WI38 (cell line): Measurements from ENCODE around the gene STK39.

Experiments
- H3K4me3 ChIP-seq: 2 replicates; pipeline ENCODE4 v1.5.1; 2011; ENCODE audit warnings: low read depth, mild to moderate bottlenecking, control low read depth, low read length
- TF ChIP-seq, protein P1 (sequence below): IDR thresholded peaks from 2 replicates; pipeline ENCODE4 v1.5.1; 2012; ENCODE audit warnings: low read depth, mild to moderate bottlenecking, control low read depth, low read length

The STK39 gene

DNA sequence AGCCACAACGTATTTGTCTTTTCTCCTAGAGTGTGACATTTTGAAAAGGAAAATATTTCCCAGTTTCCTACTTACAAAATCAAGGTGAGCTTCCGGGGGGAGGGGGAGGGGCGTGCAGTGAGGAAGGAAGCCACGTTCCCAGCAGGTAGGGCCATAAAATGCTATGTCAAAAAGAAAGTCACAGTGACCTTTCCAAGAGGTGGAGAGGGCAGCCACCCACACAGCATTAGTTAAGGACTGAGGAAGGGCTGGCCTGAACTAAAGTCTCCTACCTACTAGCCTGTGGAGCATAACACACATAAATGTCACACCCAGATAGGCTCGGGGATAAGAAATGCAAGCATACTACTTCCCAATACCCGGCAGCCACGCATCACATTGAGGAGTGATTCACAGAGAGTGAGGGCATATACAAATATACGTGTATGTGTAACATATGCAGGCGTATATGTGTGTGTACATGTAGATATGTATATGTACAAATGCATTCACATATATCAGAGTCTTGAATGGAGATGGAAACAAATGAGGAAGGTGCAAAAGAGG is 191.1 kb downstream of the STK39 start:
- TF ChIP-seq, protein P1, sequence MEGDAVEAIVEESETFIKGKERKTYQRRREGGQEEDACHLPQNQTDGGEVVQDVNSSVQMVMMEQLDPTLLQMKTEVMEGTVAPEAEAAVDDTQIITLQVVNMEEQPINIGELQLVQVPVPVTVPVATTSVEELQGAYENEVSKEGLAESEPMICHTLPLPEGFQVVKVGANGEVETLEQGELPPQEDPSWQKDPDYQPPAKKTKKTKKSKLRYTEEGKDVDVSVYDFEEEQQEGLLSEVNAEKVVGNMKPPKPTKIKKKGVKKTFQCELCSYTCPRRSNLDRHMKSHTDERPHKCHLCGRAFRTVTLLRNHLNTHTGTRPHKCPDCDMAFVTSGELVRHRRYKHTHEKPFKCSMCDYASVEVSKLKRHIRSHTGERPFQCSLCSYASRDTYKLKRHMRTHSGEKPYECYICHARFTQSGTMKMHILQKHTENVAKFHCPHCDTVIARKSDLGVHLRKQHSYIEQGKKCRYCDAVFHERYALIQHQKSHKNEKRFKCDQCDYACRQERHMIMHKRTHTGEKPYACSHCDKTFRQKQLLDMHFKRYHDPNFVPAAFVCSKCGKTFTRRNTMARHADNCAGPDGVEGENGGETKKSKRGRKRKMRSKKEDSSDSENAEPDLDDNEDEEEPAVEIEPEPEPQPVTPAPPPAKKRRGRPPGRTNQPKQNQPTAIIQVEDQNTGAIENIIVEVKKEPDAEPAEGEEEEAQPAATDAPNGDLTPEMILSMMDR = no peak
- H3K4me3 ChIP-seq = no peak overlapping the region

DNA sequence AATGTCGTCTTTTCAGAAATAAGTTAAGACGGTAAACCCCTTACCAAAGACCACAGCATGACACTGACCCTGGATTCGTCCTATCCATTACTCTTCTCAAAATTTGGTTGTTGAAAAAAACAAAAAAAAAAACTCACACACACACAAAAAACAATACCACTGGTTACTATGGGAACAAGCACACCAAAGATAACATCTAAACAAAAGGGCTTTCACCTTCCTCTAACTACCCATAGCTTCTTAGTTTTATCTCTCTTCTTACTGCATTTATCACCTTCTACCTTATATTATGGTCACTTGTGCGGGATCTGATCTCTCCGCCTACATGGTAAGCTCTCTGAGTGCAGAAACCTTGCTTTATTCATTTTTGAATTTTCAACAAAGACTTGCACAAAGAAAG is 192.7 kb downstream of the STK39 start:
- TF ChIP-seq, protein P1 = no peak
- no peak overlapping the region for H3K4me3 ChIP-seq

DNA sequence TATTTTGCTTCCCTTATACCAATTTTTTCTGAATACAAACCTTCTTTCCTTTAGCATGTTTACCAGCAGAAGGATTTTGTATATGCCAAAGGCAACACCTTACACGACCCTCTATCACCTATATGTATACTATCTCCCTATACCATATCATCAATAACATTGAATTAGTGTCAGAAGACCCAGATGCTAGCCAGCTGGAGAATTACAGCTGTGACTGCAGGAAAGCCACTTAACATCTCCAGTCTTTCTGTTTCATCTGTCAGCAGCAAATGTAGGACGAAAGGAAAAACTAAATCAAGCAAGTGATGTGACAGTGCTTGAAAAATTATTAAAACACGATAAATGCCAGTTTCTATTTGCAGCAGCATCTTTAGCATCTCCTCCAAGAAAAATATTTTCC is 193.7 kb downstream of the STK39 start:
- H3K4me3 ChIP-seq = no peak overlapping the region
- TF ChIP-seq, protein P1 = no peak

DNA sequence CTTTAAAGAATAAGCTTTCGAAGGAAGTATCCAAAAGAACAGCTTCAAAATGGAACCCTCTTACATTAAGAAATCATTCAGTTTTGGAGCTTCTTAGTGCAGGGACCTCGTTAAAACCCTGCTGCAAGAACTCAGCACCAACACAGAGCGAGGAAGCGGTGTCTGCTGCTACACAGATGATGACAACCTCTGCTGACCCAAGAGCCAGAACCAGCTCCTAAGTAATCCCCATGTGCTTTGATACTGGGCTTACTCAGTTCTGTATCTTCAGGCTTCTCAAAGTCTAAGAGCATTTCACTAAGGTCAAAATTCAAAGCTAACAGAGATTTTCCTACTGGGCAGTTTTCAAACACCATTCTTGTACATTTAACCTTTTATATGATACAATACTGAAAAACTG is 194.6 kb downstream of the STK39 start:
- H3K4me3 ChIP-seq = no peak overlapping the region
- TF ChIP-seq, protein P1 = no peak

DNA sequence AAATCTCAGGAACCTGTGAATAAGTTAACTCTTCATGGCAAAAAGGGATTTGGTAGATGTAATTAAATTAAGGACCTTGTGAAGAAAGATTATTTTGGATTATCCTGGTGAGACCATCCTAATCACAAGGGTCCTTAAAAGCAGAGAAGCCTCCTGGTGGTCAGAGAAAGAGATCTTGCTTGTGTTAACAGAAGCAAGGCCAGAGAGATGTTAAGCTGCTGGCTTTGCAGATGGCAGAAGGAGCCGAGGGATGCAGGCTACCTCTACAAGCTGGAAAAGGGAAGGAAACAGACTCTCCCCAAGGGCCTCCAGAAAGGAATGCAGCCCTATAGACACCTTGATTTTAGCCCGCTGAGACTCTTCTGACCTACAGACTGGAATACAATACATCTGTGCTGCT is 197.0 kb downstream of the STK39 start:
- TF ChIP-seq, protein P1 = no peak
- H3K4me3 ChIP-seq = no peak overlapping the region

DNA sequence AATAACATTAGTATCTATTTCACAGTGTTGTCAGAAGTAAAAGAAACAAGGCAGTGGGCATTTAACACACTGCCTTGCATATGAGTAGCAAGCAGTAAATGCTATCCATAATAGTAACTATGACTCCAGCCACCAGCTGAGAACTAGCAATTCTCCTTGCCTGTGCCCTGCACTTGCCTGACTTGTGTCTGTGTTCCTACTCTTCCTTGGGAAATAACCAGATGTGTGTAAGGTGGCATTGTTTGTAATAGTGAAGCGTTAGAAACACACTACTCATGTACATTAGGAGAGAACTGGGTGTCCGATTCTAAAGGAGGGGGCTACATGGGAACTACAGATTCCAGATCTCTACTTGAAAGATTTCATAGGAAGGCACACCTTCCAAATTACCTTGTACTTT is 197.8 kb downstream of the STK39 start:
- TF ChIP-seq, protein P1 = no peak
- H3K4me3 ChIP-seq = no peak overlapping the region

DNA sequence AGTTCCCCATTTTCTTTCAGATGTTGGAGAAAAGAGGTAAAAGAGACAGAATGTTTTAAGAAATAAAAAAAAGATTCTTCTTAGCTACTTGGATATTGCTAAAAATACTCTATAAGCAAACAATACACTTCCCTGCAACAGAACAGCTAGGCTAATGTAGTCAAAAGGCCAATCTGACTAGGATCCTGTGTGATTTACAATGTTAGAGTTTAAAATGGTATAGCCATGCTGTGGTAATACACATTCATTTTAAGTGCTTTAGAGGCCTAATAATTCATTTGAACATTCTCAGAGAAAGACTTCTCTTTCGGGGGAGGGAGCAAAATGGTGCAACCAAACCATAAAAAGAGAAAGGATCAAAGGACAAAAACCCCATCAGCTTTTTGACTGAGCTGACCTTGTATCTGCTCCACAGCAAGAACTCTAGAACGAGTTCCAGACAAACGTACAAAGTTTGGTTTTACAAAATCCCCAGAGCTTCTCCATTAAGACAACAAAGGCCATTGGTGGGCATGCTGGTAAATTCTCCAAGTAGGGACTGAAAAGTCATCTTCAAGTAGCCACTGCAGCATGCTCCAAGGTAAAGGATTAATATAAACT is 200.2 kb downstream of the STK39 start:
- H3K4me3 ChIP-seq = no peak overlapping the region
- TF ChIP-seq, protein P1 = no peak
